Measurements from ENCODE around the gene AMPD1.

GRCh38 chr1:114710360-114710759 is 15.0 kb upstream of the AMPD1 start:
- TF ChIP-seq CTCF (IDR thresholded peaks at IDR 0.05), result no peak
- TF ChIP-seq POLR2A (IDR thresholded peaks at IDR 0.05), result no peak
